ENCODE measurements around the gene R3HDM2.
"Not testable (repeated sequence)": the region's sequence is repeated elsewhere in the genome, so short reads cannot be mapped to it uniquely, and the experiment has no call there.

Gene R3HDM2

GRCh38 chr12:57370072-57370471 lies 60.8 kb downstream of the R3HDM2 start:
- Histone ChIP-seq H3K36me3 (peaks cover 0 to 3% (median 0%) of the 10 kb centered on the region in 3 donors), H3K4me3 (no peak overlapping the region), H3K9me3 (no peaks in the 10 kb centered on the region), H3K27ac (no peak overlapping the region), H3K27me3 (no peaks in the 10 kb centered on the region), H3K4me1 (peaks cover 0 to 31% (median 8%) of the 10 kb centered on the region in 4 donors)
- no peak for TF ChIP-seq CTCF (IDR thresholded peaks at IDR 0.05)
- intact Hi-C loops (cut with DNase I; ENCODE audit: low total_unique reads): no loop called here
- no peak for DNase-seq

- intact Hi-C loops (cut with DNase I; ENCODE audit: low total_unique reads): no loop called here
- Histone ChIP-seq H3K36me3 (peaks cover 0 to 3% (median 0%) of the 10 kb centered on the region in 3 donors), H3K4me3 (no peak overlapping the region), H3K27ac (no peak overlapping the region), H3K4me1 (peaks cover 0 to 31% (median 8%) of the 10 kb centered on the region in 4 donors), H3K27me3 (no peaks in the 10 kb centered on the region), H3K9me3 (no peaks in the 10 kb centered on the region)
- TF ChIP-seq CTCF (IDR thresholded peaks at IDR 0.05): no peak
- no peak for DNase-seq
Observed at GRCh38 chr12:57369202-57369601, 61.6 kb downstream of the R3HDM2 start.

GRCh38 chr12:57368349-57369095 lies 62.3 kb downstream of the R3HDM2 start:
- Histone ChIP-seq H3K9me3 (no peaks in the 10 kb centered on the region), H3K27ac (no peak overlapping the region), H3K27me3 (no peaks in the 10 kb centered on the region), H3K4me1 (peaks cover 0 to 31% (median 8%) of the 10 kb centered on the region in 4 donors), H3K4me3 (no peak overlapping the region), H3K36me3 (peaks cover 0 to 3% (median 0%) of the 10 kb centered on the region in 3 donors)
- intact Hi-C loops (cut with DNase I; ENCODE audit: low total_unique reads): no loop called here
- TF ChIP-seq CTCF (IDR thresholded peaks at IDR 0.05): no peak
- no peak for DNase-seq

GRCh38 chr12:57367121-57367520 lies 63.7 kb downstream of the R3HDM2 start:
- DNase-seq: no peak
- Histone ChIP-seq H3K27ac (no peak overlapping the region), H3K4me3 (no peak overlapping the region), H3K4me1 (peaks cover 0 to 24% (median 6%) of the 10 kb centered on the region in 4 donors), H3K9me3 (no peaks in the 10 kb centered on the region), H3K36me3 (peaks cover 0 to 3% (median 0%) of the 10 kb centered on the region in 3 donors), H3K27me3 (no peaks in the 10 kb centered on the region)
- no peak for TF ChIP-seq CTCF (IDR thresholded peaks at IDR 0.05)
- intact Hi-C loops (cut with DNase I; ENCODE audit: low total_unique reads): no loop called here

GRCh38 chr12:57366315-57366714 lies 64.5 kb downstream of the R3HDM2 start:
- intact Hi-C loops (cut with DNase I; ENCODE audit: low total_unique reads): no loop called here
- Histone ChIP-seq H3K36me3 (peaks cover 0 to 3% (median 0%) of the 10 kb centered on the region in 3 donors), H3K4me1 (peaks cover 0 to 16% (median 2%) of the 10 kb centered on the region in 4 donors), H3K27me3 (no peaks in the 10 kb centered on the region), H3K27ac (no peak overlapping the region), H3K9me3 (no peaks in the 10 kb centered on the region), H3K4me3 (no peak overlapping the region)
- TF ChIP-seq CTCF (IDR thresholded peaks at IDR 0.05): no peak
- no peak for DNase-seq

- DNase-seq; H3K4me1 ChIP-seq; H3K27me3 ChIP-seq; intact Hi-C loops (cut with DNase I; ENCODE audit: low total_unique reads); H3K36me3 ChIP-seq; H3K4me3 ChIP-seq; H3K27ac ChIP-seq; H3K9me3 ChIP-seq: not testable (repeated sequence)
Observed at GRCh38 chr12:57364156-57364555, 66.7 kb downstream of the R3HDM2 start.

Data from tibial artery (tissue), 4 donors.